GM06990 (cell line): ENCODE measurements around the gene PHLDB2.

Experiments
- DNase-seq: peaks from one replicate; pipeline ENCODE4 v3.0.0-alpha.2; 2011; ENCODE audit not compliant: insufficient read length; ENCODE audit errors: extremely low read depth
- H3K27me3 ChIP-seq: replicated peaks from 2 replicates; pipeline ENCODE4 v1.6.0; 2011; ENCODE audit warnings: low read length; ENCODE audit not compliant: control insufficient read depth, insufficient read depth
- H3K36me3 ChIP-seq: 2 replicates; pipeline ENCODE4 v1.5.1; 2011; ENCODE audit warnings: low read length; ENCODE audit not compliant: control insufficient read depth, insufficient read depth
- H3K4me3 ChIP-seq: replicated peaks from 2 replicates; pipeline ENCODE4 v1.5.1; 2011; ENCODE audit warnings: low read depth, mild to moderate bottlenecking, control low read depth, low read length
- TF ChIP-seq, protein P1 (sequence below): IDR thresholded peaks from 2 replicates; pipeline ENCODE4 v1.5.1; 2011; ENCODE audit warnings: low read length, control low read depth, mild to moderate bottlenecking, inconsistent platforms; ENCODE audit not compliant: insufficient read depth, poor library complexity, severe bottlenecking

Gene PHLDB2

GRCh38 chr3:111859974-111860859 is 1.2 kb downstream of the PHLDB2 start:
- TF ChIP-seq, protein P1, sequence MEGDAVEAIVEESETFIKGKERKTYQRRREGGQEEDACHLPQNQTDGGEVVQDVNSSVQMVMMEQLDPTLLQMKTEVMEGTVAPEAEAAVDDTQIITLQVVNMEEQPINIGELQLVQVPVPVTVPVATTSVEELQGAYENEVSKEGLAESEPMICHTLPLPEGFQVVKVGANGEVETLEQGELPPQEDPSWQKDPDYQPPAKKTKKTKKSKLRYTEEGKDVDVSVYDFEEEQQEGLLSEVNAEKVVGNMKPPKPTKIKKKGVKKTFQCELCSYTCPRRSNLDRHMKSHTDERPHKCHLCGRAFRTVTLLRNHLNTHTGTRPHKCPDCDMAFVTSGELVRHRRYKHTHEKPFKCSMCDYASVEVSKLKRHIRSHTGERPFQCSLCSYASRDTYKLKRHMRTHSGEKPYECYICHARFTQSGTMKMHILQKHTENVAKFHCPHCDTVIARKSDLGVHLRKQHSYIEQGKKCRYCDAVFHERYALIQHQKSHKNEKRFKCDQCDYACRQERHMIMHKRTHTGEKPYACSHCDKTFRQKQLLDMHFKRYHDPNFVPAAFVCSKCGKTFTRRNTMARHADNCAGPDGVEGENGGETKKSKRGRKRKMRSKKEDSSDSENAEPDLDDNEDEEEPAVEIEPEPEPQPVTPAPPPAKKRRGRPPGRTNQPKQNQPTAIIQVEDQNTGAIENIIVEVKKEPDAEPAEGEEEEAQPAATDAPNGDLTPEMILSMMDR, result peak; percentile 27

DNA sequence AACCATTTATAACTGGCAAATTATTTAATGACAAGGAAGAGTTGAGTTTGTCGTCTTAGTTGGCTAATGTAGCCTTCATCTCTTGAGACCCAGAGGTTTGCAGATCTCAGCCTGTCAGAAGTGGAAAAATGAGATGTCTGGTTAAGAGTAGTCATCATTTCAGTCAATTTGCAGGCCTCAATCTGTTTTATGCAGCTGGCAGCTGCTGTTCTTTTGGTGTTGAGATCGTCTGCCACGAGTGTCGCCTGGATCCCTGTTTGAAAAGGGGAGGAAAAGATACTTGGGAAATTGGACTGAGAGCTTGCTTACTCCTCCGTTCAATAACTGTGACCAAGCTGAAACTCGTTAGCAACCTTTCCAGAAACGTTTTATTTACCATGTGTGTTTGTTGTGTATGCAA is 2.3 kb downstream of the PHLDB2 start:
- no peaks in the 10 kb centered on the region for H3K36me3 ChIP-seq
- TF ChIP-seq, protein P1, result no peak
- H3K27me3 ChIP-seq, result no peaks in the 10 kb centered on the region; the same call in none of the 2 replicates
- no peak overlapping the region for H3K4me3 ChIP-seq
- no peak for DNase-seq

More at GRCh38 chr3:111859974-111860859, 1.2 kb downstream of the PHLDB2 start:
- Histone ChIP-seq H3K4me3 (peak overlapping the region; percentile 59), H3K27me3 (no peaks in the 10 kb centered on the region; the same call in none of the 2 replicates), H3K36me3 (no peaks in the 10 kb centered on the region)
- DNase-seq, result peak; percentile 57

- TF ChIP-seq, protein P1, result no peak
- no peaks in the 10 kb centered on the region for H3K36me3 ChIP-seq
- DNase-seq, result no peak
- no peak overlapping the region for H3K4me3 ChIP-seq
- no peaks in the 10 kb centered on the region; the same call in none of the 2 replicates for H3K27me3 ChIP-seq
These were observed 3.4 kb downstream of the PHLDB2 start for GRCh38 chr3:111862415-111862814.

DNA sequence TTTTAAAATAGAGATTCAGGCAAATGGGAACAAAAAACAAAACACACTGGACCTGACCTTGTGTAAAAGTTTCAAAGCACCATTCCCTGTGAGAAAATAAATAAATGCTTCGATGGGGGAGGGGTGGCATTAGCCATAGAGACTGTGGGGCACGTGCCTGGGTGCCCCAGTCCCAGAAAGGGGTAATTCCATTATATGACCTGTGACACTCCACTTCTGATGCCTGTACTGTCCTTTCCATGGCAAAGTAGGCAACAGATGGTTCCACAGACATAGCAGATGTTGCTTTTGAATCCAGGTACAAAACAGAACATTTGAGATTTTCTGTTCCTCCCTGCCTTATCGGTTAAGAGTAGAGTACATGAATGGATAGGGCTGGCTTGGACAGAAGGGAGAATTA is 3.9 kb downstream of the PHLDB2 start:
- Histone ChIP-seq H3K36me3 (no peaks in the 10 kb centered on the region), H3K27me3 (no peaks in the 10 kb centered on the region; the same call in none of the 2 replicates), H3K4me3 (no peak overlapping the region)
- DNase-seq, result no peak
- TF ChIP-seq, protein P1, result no peak

- Histone ChIP-seq H3K27me3 (no peaks in the 10 kb centered on the region; the same call in 1 of the 2 replicates), H3K4me3 (no peak overlapping the region), H3K36me3 (no peaks in the 10 kb centered on the region)
- TF ChIP-seq, protein P1, result no peak
- DNase-seq, result no peak
These were observed 5.1 kb downstream of the PHLDB2 start for GRCh38 chr3:111863942-111864694.
